ENCODE measurements around the gene FAM114A1.
"Not testable (repeated sequence)": the region's sequence is repeated elsewhere in the genome, so short reads cannot be mapped to it uniquely, and the experiment has no call there.

FAM114A1 gene

GRCh38 chr4:38940476-38940875 lies 72.9 kb downstream of the FAM114A1 start:
- no peak for DNase-seq

- DNase-seq: not testable (repeated sequence)
Observed at GRCh38 chr4:38941906-38942305, 74.3 kb downstream of the FAM114A1 start.

- DNase-seq: no peak
Observed at GRCh38 chr4:38943343-38943742, 75.7 kb downstream of the FAM114A1 start.

GRCh38 chr4:38944440-38944839 lies 76.8 kb downstream of the FAM114A1 start:
- no peak for DNase-seq

DNA sequence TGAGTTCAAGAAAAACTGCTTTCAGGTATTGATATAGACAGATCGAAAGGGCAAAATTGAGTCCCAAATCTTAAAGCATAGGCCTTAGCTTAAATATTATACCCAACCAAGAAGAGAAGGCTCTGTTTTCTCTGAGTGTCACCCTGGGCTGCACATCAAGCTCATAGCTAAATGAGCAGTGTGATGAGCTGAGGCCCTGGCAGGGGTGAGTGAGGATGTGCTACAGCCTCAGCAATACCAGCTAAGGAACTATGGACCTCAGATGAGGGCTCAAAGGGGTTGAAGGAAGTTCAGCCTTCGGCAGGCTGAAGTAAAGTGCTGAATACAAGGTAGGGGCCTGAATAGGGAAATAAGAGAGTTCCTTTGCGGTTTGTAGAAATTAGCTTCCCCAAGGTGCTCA lies 79.3 kb downstream of the FAM114A1 start:
- no peak for DNase-seq

DNA sequence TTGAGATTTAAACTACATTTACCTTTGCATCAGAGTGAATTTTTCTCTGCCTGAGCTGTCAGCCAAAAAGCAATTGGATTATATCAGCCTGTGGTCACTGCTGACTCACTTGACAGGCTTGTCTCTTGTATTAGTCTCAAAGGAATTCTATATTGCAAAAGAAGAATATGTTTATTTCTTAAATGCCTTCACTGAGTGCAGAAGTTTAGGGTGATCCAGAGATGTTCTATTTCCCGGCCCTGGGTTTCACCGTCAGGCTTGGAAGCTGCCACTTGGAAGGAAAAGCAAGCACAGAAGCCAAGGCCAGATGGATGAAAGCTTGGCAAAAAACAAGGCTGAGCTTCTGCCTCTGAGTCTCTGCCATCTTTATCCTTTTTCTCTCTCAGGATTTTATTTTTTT lies 80.9 kb downstream of the FAM114A1 start:
- DNase-seq: no peak

DNA sequence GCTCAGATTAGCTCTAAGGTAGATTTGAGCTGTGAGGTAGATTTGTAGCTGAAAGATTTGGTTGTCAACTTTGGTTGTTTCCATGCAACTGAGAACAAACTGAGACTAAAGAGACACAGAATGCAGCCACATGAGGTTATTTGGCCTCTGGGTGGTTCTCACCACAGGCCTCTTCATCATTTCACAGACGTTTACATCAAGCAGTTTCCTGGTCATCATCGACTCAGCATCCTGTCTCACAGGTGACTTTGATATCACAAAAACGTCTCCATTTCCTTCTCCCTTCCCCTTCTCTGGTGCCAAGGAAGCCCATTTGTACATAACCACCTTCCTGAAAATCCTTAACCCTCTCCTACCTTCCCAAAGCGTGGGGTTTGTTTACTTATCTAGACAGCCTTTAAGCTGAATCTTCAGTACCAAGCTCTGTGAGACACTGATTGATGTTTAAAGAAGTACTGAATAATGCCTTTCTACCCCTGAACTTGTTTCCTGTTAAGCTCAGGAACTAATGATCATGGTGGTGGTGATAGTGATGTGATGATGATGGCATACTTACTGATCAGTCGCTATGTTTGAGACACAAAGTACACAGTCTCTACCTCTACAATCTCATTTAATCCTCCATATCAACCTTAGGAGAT lies 81.9 kb downstream of the FAM114A1 start:
- DNase-seq: no peak

GRCh38 chr4:38950159-38950558 lies 82.6 kb downstream of the FAM114A1 start:
- no peak for DNase-seq

GRCh38 chr4:38950734-38951133 lies 83.1 kb downstream of the FAM114A1 start:
- DNase-seq: no peak

- DNase-seq: no peak
Observed at GRCh38 chr4:38951598-38951997, 84.0 kb downstream of the FAM114A1 start.

DNA sequence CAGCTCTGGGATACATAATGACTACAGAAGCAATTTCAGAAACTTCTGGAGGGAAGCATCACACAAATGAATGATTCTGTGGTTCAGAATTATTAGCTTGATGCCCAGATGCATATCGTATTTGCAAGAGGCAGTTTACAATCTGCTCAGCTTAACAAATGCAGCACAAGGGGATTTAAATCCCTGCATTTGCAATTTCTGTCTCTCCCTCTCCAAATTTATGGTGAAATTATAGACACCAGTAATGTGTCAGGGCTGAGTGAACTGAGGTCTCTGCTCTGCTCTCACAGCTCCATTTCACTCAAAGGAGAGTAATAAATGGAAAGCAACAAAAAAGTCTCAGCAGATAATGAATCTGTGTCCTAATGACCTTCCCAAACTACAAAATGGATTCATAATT lies 84.4 kb downstream of the FAM114A1 start:
- DNase-seq: no peak

- DNase-seq: no peak
Observed at GRCh38 chr4:38954727-38955126, 87.1 kb downstream of the FAM114A1 start.

GRCh38 chr4:38955957-38956356 lies 88.4 kb downstream of the FAM114A1 start:
- no peak for DNase-seq

- DNase-seq: no peak
Observed at GRCh38 chr4:38957261-38957815, 89.7 kb downstream of the FAM114A1 start.

DNA sequence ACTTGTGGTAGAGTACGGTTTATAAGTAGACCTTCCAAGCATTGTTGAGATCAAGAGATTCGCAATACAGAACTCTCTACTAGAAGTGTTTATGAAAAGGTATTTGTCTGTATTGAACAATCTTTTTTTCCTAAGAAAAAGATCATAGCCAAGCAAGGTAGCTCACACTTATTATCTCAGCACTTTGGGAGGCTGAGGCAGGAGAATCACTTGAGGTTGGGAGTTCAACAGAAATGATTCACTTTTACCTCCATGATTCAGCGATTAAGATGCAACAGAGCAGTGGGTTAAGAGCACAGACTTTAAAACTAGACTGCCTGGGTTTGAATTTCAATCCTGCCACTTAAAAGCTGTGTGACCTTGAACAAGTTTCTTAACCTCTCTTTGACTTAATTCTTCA lies 90.3 kb downstream of the FAM114A1 start:
- no peak for DNase-seq

- DNase-seq: no peak
Observed at GRCh38 chr4:38958453-38959190, 91.0 kb downstream of the FAM114A1 start.

GRCh38 chr4:38959248-38959647 lies 91.6 kb downstream of the FAM114A1 start:
- DNase-seq: not testable (repeated sequence)

DNA sequence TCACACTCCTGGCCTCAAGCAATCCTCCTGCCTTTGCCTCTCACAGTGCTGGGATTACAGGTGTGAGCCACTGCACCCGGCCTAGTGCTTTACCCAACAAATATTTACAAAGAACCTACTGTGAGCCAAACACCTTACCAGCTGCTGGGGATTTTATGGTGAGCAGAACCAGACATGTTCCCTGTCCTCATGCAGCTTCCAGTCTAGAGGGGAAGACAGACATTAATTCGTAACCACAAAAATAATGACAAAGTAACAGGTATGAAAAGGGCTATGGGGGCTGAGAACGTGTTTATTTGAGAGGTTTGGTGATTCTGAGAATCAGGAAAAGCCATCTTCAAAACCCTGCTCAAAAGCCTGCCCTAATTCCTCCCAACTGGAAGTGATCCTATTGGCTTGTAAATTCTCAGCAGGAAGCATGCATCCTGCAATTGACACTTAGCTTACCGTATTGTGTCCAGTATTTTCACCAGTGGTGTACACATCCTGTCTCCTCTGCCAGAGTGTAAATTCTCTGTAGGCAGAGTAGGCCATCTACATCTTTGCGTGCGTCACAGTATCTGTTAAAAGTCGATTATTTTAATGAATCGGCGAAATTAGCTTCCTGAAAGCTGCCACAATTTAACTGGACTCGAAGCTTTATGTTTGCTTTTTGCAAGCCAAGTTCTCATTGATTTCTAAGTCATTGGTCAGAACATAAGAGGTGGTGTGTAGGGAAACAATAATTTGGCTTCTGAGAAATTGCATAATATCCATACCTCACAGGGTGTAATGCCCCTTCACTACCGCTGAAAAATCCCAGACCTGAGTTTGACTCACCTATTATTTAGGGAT lies 97.6 kb downstream of the FAM114A1 start:
- no peak for DNase-seq

DNA sequence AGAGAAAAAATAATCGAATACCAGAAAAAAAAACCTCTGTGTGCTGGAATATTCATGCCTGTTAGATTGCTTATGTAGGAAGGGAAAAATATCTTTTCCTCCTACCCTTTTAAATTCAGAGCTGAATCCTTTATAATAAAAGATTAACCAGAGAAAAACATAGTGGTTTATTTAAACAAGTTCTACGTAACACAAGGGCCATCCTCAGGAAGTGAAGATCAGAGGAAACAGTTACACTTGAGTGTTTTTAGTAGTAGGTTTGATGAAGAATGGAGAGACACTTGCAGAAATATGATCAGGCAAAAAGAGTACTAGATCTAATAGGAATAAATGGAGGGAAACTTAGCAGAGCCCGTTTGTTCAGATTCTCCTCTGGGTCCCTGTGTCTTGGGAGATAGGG lies 98.3 kb downstream of the FAM114A1 start:
- DNase-seq: no peak

DNA sequence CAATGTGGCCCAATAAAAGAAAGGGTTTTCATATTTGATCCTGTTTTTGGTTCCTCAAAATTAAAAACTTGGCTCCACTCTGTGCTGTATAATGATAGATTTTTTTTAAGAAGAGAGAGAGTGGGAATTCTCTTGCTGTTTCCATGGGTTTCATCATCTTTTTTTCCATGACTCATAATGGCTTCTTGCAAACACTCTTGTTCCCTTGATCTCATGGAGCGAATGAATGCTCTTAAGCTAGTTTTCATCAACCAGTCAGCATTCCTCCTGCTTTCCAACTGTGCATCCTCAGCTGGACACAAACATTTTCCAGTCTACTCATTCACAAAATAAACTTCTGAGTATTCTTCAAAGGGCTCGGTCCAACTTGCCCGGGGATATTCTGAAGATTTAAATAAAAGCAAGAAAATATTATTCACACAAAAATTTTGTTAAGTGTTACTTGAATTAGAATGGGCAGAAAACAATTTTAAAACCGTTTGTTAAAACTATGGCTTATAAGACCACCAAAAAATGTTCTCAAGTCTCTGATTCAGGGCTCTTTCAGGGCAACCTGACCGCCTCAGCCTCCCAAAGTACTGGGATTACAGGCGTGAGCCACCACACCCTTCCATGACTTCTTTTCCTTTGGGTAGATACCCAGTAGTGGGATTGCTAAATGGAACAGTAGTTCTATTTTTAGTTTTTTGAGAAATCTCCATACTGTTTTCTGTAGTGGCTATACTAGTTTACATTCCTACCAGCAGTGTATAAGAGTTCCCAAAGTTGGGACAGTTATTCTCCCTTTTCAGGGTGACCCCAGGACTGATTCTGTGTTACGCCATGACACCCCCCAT lies 99.9 kb downstream of the FAM114A1 start:
- DNase-seq: no peak

DNA sequence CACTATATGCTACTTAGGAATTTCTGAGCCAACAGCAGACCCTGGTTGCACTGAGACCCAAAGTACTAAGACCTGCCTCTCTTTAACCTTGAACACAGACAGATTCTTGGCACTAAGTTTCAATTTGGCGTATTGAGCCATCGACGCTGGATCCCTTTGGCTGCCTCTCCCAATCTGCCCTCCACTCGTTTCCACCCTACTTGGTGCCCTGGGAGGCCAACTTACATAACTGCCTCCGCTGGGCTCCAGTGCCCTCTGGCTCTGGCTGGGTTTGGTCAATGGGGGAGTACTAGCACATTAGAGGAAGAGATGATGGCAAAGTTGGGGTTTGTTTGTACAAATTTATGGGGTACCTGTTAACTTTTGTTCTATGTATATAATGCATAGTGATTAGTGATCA lies 101.1 kb downstream of the FAM114A1 start:
- DNase-seq: no peak

DNA sequence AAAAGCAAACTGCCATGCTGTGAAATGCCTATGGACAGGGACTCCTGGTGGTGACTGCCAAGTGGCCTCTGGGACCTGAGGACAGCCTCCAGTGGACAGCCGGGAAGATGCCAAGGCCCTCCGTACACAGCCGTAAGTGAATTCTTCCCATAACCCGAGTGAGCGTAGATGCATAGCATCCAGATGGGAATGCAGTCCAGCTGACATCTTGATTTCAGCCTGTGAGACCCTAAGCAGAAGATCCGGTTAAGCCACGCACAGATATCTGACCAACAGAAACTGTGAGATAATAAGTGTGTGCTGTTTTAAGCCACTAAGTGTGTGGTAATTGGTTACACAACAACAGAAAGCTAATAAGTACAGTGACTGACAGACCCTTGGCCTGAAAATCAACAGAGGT lies 108.7 kb downstream of the FAM114A1 start:
- DNase-seq: no peak

- no peak for DNase-seq
Observed at GRCh38 chr4:38979081-38979480, 111.5 kb downstream of the FAM114A1 start.
